ENCODE results near the gene AZU1.
"Not testable (repeated sequence)": the region's sequence is repeated elsewhere in the genome, so short reads cannot be mapped to it uniquely, and the experiment has no call there.

Gene AZU1

DNA sequence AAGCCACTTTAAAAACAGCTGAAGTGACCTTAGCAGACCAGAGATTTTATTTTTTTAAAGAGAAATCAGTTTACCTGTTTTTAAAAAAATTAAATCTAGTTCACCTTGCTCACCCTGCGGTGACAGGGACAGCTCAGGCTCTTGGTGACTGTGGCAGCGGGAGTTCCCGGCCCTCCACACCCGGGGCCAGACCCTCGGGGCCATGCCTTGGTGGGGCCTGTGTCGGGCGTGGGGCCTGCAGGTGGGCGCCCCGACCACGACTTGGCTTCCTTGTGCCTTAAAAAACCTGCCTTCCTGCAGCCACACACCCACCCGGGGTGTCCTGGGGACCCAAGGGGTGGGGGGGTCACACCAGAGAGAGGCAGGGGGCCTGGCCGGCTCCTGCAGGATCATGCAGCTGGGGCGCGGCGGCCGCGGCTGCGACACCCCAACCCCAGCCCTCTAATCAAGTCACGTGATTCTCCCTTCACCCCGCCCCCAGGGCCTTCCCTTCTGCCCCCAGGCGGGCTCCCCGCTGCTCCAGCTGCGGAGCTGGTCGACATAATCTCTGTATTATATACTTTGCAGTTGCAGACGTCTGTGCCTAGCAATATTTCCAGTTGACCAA is 16.7 kb upstream of the AZU1 start:
- DNase-seq = no peak

DNA sequence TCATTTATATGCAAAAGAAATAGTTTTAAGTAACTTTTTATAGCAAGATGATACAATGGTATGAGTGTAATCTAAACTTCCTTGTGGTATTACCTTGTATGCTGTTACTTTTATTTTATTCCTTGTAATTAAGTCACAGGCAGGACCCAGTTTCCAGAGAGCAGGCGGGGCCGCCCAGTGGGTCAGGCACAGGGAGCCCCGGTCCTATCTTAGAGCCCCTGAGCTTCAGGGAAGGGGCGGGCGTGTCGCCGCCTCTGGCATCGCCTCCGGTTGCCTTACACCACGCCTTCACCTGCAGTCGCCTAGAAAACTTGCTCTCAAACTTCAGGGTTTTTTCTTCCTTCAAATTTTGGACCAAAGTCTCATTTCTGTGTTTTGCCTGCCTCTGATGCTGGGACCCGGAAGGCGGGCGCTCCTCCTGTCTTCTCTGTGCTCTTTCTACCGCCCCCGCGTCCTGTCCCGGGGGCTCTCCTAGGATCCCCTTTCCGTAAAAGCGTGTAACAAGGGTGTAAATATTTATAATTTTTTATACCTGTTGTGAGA is 16.1 kb upstream of the AZU1 start:
- no peak for DNase-seq

GRCh38 chr19:812049-812746 is 15.4 kb upstream of the AZU1 start:
- DNase-seq = no peak

DNA sequence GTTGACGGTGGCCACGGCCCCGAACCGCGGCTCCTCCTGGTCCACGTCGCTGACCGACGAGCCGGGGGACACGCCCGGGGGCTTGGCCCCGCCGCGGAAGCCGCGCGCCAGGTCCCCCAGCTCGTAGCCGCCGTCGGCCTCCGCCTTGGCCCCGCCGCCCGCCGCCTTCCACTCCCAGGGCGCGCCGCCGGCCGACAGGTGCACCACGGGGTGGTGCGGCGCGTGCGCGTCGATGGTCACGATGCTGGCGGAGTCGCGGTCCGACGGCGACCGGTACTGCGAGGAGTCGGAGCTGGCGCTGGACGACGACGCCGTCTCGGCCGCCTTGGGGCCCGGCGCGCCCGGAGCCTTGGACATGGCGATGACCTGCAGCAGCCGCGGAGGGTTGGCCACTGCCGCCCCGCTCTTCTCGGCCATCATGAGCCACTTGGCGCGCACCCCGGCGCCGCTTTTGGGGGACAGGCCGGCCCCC is 14.9 kb upstream of the AZU1 start:
- DNase-seq = no peak

GRCh38 chr19:813219-814151 is 14.2 kb upstream of the AZU1 start:
- DNase-seq = no peak

- DNase-seq = no peak
Measured at GRCh38 chr19:814152-815078, 13.2 kb upstream of the AZU1 start.

GRCh38 chr19:815079-815774 is 12.4 kb upstream of the AZU1 start:
- DNase-seq = no peak

- DNase-seq = no peak
Measured at GRCh38 chr19:815775-816499, 11.7 kb upstream of the AZU1 start.

- no peak for DNase-seq
Measured at GRCh38 chr19:816500-816857, 11.2 kb upstream of the AZU1 start.

GRCh38 chr19:820212-820611 is 7.4 kb upstream of the AZU1 start:
- not testable (repeated sequence) for DNase-seq

- no peak for DNase-seq
Measured at GRCh38 chr19:821231-821824, 6.3 kb upstream of the AZU1 start.

- DNase-seq = no peak
Measured at GRCh38 chr19:821825-822503, 5.7 kb upstream of the AZU1 start, which contains the start of gene PLPPR3. PLPPR3 (minus strand) TSS chr19:821955; CDS start chr19:821559, 396 bp downstream.

DNA sequence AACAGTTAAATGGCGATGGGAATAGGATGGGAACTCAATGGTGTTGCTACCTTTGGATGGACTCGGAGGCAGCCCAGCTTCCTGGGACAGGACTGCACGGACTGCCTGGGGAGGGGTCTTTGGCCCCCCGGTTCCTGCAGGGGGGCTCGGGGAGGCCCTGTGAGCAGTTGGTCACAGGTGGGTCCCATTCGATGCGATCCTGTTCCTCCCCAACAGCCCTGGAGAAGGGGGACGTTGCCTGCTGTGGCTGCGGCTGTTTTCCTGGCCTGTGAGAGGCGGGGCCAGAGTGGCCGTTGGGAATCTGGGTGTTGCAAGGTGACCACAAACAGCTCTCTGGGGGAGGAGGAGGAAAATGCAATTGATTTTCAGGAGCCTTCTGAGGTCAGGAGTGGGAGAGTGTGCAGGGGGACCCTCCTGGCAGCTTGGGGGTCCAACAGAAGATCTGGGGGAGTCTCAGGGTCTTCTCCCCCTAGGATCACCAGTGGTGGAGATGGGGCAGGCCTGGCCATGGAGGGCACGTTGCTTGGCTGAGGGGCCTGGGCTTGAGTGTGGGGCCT is 4.0 kb upstream of the AZU1 start:
- no peak for DNase-seq

GRCh38 chr19:824885-825284 is 2.8 kb upstream of the AZU1 start:
- DNase-seq = no peak

GRCh38 chr19:825897-826644 is 1.6 kb upstream of the AZU1 start:
- DNase-seq = no peak

DNA sequence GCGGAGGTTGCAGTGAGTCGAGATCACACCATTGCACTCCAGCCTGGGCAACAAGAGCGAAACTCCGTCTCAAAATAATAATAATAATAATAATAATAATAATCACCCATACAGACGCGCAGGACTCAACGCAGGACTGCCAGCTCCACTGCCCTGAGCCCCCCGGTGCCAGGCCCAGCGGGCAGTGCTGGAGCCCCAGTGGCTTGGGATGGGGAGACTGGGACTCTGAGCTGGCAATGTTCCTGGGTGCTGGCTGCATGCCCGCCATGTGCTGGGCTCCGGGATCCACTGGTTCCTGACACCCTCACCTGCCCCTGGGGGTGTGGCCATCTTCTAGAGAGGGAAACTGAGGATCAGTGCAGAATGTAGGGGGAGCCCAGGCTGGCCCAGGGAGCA is 325 bp upstream of the AZU1 start:
- DNase-seq = no peak

- no peak for DNase-seq
Measured at GRCh38 chr19:829129-829758, 1.6 kb downstream of the AZU1 start.

Measured in SHP77 (cell line).